Measurements from ENCODE around the gene EPN1. TPM values are rescaled to one million over a fixed set of nuclear protein-coding genes. Genes with fewer than 3 reads are reported as not detected.

EPN1 gene
- polyA plus RNA-seq, 1 of the 3 experiments (the other 2 are of a cell fraction): 134 TPM

GRCh38 chr19:55654868-55655647 lies 20.0 kb upstream of the EPN1 start, which contains the start of gene U2AF2:
Gene U2AF2, plus strand, starts transcription at chr19:55655035. Its CDS starts 70 bp downstream, at chr19:55655105.
- peaks cover 47% of the 10 kb centered on the region for H4K20me1 ChIP-seq (ENCODE audit: insufficient read depth)
- peaks cover 20 to 34% of the 10 kb centered on the region in 2 experiments for H3K36me3 ChIP-seq (replicated peaks in 1 of 2; ENCODE audit: control insufficient read depth in 1 of 2, insufficient read depth in 2 of 2, low read length in 1 of 2)
- under 1% methylated on average over 51 of the region's 95 CpGs for WGBS (ENCODE audit: low lambda C conversion rate)
- H3K9me3 ChIP-seq: no peaks in the 10 kb centered on the region
- peak within 1 kb of the TSS; percentile 99 to 100 for H3K27ac ChIP-seq (ENCODE audit: low read depth in 2 of 2, low read length in 1 of 2)
- peak; percentile 97 for DNase-seq
- H3K79me2 ChIP-seq (ENCODE audit: insufficient read depth): peaks cover 51% of the 10 kb centered on the region
- peak within 1 kb of the TSS; percentile 92 to 96 for H3K4me3 ChIP-seq (ENCODE audit: low read depth in 2 of 2, low read length in 1 of 2)
- H3K4me1 ChIP-seq (ENCODE audit: control insufficient read depth in 1 of 2, insufficient read depth in 2 of 2, low read depth in 1 of 2, low read length in 1 of 2): peaks cover 14 to 27% of the 10 kb centered on the region in 2 experiments; a peak in 3 of 4 replicates
- H2AFZ ChIP-seq (ENCODE audit: low read depth): peak within 1 kb of the TSS; percentile 83
- no peaks in the 10 kb centered on the region for H3K27me3 ChIP-seq (ENCODE audit: insufficient read depth)
- H3F3A ChIP-seq (replicated peaks; ENCODE audit: insufficient read depth): peaks cover 5% of the 10 kb centered on the region
- peak within 1 kb of the TSS; percentile 99 for H3K4me2 ChIP-seq
- CTCF ChIA-PET: interaction anchor here (0.6 to 3.9 kb wide), 15 partner anchors 10 to 271 kb away, joined by 3 to 36 read pairs (median 4); partner anchors contain the start of genes TMEM238, ZNF579 and ZNF581
- H3K9me2 ChIP-seq: no peaks in the 10 kb centered on the region
- no peak for TF ChIP-seq RCOR1 (IDR thresholded peaks at IDR 0.05; ENCODE audit: low read length)
- TF ChIP-seq JUND (IDR thresholded peaks at IDR 0.05): no peak
- TF ChIP-seq EZH2phosphoT487 (IDR thresholded peaks at IDR 0.05; ENCODE audit: borderline replicate concordance, low read depth): no peak
- no peak for TF ChIP-seq CHD2 (IDR thresholded peaks at IDR 0.05; ENCODE audit: low read length, partially characterized antibody)
- peak; percentile 85 for TF ChIP-seq USF1 (IDR thresholded peaks at IDR 0.05; ENCODE audit: borderline replicate concordance, low read depth)
- TF ChIP-seq TAF1 (IDR thresholded peaks at IDR 0.05; ENCODE audit: borderline replicate concordance, low read depth, low read length): peak; percentile 76; the same call in 1 of the 2 replicates
- peak; percentile 82 for TF ChIP-seq NRF1 (IDR thresholded peaks at IDR 0.05; ENCODE audit: low read depth, low read length)
- TF ChIP-seq ELF1 (IDR thresholded peaks at IDR 0.05): peak; percentile 85
- TF ChIP-seq GATA2 (CRISPR knock-in tag; IDR thresholded peaks at IDR 0.05): no peak
- 0 out of 2 replicates have a peak, but pooled peaks have one; percentile 37 for TF ChIP-seq SIN3A (IDR thresholded peaks at IDR 0.05; ENCODE audit: borderline replicate concordance, low read depth, low read length)
- peak; percentile 82 for TF ChIP-seq GABPA (IDR thresholded peaks at IDR 0.05; ENCODE audit: low read depth)
- TF ChIP-seq MAX (IDR thresholded peaks at IDR 0.05; ENCODE audit: low read depth): peak; percentile 84
- no peak for TF ChIP-seq FOSL2 (IDR thresholded peaks at IDR 0.05; ENCODE audit: borderline replicate concordance, low read depth)
- TF ChIP-seq USF2 (IDR thresholded peaks at IDR 0.05; ENCODE audit: borderline replicate concordance, low read depth, low read length): peak; percentile 49
- TF ChIP-seq MXI1 (IDR thresholded peaks at IDR 0.05; ENCODE audit: low read depth, low read length): peak; percentile 97
- peak; percentile 91 for TF ChIP-seq YY1 (IDR thresholded peaks at IDR 0.05; ENCODE audit: low read depth)
- TF ChIP-seq RXRA (IDR thresholded peaks at IDR 0.05; ENCODE audit: borderline replicate concordance, low read depth): no peak
- no peak for TF ChIP-seq FOXM1 (IDR thresholded peaks at IDR 0.05; ENCODE audit: low read depth)
- POLR2A ChIA-PET: interaction anchor here (0.5 to 1.5 kb wide), 8 partner anchors 12 to 316 kb away, joined by 3 to 5 read pairs (median 4); partner anchors contain the start of genes KMT5C, ZNF524, ZNF581 and ZNF628
- H3K9ac ChIP-seq: peak within 1 kb of the TSS; percentile 99

Measured in SK-N-SH (cell line).